ENCODE results near the gene CAMK2A.

- TF ChIP-seq POLR2A (IDR thresholded peaks at IDR 0.05) (no peak), CTCF (IDR thresholded peaks at IDR 0.05) (no peak)
Observed at GRCh38 chr5:150217038-150217437, 72.5 kb downstream of the CAMK2A start.
